IPS-NIHi7 (cell line): ENCODE measurements around the gene ZNF646.
A peak's percentile ranks its signal among the peaks of the same experiment; 100 is the strongest.
"Not testable (repeated sequence)": the region's sequence is repeated elsewhere in the genome, so short reads cannot be mapped to it uniquely, and the experiment has no call there.

Source experiments
- DNase-seq: peaks from one replicate; pipeline ENCODE4 v3.0.0; 2012; ENCODE audit warnings: mixed read lengths; ENCODE audit errors: extremely low spot score

ZNF646 gene

GRCh38 chr16:31084584-31085302 is 10.5 kb downstream of the ZNF646 start:
- no peak for DNase-seq

DNA sequence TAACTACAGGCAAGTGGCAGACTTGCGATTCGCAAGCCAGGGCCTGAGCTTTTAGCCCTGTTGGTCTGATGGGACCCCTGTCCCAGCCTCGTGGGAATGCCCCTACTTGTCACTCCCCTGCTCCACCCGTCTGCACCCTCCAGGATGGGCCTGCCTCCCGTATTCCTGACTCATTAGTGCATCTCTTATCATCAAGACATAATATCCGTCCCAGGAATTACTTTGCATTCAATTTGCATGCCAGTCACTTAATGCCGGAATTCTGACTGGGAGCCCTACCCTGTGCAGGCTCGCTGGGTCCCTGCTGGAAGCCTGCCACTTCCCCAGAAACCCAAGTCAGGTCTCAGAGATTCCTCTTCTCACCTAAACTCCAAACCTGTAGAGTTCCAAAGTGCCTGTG is 11.2 kb downstream of the ZNF646 start:
- no peak for DNase-seq

DNA sequence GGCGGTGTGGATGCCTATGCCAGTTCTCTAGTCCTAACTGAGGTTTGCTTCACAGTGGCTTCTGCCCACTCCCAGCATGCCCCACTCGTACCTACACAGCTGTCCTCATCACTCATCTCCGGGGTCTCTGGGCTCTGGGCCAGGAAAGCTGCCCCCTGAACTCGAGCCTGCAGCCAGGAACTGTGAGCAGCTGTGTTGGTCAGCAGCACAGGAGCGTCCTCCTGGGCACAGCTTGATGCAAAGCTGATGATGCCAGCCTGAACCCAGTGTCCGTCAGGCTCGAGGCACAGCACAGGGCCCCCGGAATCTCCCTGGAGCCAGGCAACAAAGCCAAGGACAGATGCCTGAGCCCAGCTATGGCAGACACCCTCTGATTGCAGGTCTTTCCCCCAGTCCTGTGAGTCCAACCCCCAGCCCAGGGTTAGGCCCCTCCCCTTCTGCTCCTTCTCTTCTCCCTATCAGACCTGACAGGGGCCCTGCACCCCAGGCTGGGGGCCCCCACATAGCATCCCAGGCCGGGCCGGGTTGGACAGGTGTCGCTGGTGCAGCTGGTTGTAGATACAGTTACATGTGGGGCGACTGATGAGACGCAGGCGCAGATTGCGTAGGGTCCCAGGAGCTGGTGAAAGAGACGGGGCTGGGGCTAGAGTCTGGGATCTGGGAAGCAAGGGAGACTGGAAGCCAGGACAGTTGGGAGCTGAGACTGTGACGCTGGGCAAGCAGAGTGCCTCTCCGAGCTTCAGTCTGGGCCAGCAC is 11.8 kb downstream of the ZNF646 start:
- no peak for DNase-seq

GRCh38 chr16:31086629-31086906 is 12.3 kb downstream of the ZNF646 start:
- no peak for DNase-seq

- DNase-seq: no peak
These were observed 13.3 kb downstream of the ZNF646 start for GRCh38 chr16:31087481-31087880.

GRCh38 chr16:31087971-31088370 is 13.7 kb downstream of the ZNF646 start:
- DNase-seq: no peak

GRCh38 chr16:31088459-31089183 is 14.4 kb downstream of the ZNF646 start, which contains the start of gene PRSS53:
Gene PRSS53, minus strand, starts transcription at chr16:31088943. Its CDS starts 134 bp downstream, at chr16:31088809.
- no peak for DNase-seq

DNA sequence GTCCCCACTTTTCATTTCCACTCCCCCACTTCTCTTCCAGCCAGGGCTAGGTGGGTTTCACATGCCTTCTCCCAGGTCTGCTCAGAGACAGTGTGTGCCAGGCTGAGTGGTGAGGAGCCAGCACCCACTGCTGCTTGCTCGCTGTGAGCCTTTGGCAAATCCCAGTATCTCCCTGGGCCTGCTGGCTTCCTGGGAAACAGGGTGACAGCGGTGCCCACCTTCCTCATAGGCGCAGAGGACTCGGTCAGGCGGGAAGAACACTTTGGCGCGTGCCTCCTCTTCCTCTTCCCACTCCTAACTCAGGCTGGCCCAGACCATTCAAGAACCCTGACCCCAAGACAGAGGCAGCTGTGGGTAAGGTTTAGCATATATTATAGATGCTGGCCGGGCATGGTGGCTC is 15.0 kb downstream of the ZNF646 start:
- DNase-seq: no peak

DNA sequence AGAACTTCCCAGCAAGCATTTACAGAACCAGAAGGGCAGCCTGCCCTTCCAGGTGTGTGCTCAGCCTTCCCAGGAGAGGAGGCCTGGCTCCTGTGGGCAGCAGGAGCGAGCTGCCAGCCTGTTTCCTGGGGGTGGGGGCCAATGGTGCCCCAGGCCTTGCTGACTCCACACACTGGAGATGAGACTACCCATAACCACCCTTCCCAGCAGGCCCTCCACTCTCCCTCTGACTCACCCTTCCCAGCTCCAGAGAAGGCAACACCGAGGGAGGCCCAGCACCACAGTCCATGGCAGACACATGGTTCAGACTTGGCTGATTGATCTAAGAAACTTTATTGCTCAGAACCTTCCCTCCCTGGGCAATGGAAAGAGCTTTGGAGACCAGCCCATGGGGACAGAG is 16.3 kb downstream of the ZNF646 start:
- no peak for DNase-seq

DNA sequence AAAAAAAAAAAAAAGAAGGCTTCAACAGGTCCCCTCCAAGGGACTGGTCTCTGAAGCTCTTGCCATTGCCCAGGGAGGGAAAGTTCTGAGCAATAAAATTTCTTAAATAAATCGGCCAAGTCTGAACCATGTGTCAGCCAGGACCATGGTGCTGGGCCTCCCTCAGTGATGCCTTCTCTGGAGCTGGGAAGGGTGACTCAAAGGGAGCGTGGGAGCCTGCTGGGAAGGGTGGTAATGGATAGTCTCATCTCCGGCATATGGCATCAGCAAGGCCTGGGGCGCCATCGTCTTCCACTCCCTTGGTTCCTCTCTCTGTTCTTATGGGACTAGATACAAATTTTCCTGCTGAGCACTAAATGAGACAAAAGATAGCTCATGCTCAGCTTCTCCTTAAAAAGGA is 18.1 kb downstream of the ZNF646 start:
- no peak for DNase-seq

- DNase-seq: peak; percentile 65
These were observed 19.0 kb downstream of the ZNF646 start for GRCh38 chr16:31093132-31093703.

DNA sequence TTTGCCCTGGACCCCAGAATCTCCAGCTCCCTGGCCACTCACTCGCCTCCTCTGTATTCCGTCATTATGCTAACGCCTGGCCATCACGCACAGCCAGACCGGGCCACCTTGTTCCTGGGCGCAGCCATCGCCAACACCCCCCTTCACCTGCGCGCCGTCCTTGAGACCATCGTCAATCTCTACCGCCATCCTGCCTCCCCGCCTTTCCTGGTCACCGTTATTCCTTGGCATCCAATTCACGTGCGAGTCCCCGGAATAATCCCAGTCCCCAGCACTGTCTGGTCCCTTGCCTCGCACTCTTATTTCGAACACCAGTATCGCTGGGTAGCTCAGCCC is 19.8 kb downstream of the ZNF646 start:
- no peak for DNase-seq

DNA sequence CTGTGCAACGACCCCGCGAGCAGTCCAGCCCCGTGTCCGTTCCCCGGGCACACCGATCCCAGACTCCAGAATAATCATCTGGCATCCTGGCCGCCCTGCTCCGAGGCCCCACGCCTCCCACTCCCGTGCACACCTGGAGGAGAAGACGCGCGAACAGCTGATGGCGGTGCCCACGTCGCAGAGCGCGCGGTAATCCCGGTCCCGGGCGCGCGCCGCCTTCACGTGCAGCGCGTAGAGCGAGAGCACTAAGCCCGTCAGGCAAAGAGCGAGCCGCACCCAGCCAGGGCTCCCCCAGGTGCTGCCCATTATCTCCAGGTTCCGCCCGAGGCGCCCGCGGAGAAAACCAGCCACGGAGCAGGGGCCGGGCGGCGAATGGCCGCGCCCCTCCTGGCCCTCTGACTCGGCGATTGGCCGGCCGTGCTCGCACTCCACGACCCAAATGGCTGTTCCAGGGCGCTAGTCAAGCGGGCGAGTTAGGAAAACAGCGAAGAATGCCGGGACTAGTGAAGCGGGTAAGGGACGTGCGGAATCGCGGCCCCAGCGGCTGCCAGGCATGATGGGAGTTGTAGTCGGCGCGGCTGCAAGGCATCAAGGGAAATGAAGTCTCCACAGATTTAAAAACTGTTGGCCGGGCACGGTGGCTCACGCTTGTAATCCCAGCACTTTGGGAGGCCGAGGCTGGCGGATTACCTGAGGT is 20.4 kb downstream of the ZNF646 start, which contains the start of gene VKORC1:
TSS of gene VKORC1 (minus strand) at position 374 of the 697 bp plus-strand sequence. CDS start at position 306, 68 bp downstream.
- DNase-seq: peak; percentile 95

DNA sequence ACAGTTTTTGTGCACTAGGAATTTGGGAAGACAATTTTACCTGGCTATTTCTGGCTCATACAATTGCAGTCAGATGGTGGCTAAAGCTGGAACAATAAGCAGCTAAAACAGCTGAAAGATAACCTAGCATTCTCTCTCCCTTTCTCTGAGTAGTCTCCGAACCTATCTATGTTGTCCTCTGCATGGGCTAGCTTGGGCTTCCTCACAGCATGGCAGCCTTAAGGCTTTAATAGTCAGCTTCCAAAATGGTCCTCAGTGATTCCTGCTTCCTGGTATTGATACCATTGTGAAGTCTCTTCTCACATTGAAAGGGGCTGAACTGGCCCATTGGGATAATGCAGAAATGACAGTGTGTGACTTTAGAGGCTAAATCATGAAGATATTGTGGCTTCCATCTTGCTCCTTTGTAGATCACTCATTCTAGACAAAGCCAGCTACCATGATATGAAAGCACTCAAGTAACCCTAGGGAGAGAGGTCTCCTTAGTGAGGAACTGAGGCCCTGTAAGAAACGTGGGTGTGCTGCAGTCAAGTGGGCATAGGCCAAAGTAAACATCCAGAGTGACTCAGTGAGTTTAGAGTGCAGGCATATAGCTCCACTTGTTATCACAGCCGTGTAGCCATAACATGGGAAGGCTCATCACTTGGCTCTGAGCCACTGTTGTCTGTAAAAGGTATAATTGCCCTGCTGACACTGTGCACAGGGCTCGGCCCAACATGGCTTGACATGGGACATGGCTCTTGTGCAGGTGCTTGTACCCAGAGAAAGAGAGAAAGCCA is 25.8 kb downstream of the ZNF646 start:
- DNase-seq: no peak

GRCh38 chr16:31100876-31101641 is 26.8 kb downstream of the ZNF646 start:
- DNase-seq: not testable (repeated sequence)

DNA sequence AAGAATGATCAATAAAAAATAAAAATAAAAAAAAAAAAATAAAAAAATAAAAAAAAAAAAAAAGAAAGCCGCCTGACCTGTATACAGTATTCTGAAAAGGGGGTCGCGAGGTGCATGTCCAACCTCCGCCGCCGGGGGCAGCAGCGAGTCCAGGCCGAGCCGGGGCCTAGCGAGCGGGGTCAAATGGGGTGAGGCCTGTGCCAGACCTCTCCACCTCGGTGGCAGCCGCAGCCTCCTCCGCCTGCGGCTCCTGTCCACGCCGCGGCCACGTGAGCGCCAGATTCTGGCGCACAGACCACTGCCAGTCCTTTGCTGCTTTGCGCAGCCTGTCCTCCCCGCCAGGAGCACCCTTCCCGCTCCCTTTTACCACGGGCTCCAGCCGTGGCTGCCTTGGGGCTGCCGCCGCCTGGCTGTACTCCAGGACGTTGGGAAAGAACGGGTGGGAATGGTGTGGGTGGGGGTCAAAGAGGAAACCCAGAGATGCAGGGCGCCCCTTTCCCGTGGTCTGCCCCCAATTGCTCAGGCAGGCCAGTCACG is 31.5 kb downstream of the ZNF646 start:
- DNase-seq: peak; percentile 84

DNA sequence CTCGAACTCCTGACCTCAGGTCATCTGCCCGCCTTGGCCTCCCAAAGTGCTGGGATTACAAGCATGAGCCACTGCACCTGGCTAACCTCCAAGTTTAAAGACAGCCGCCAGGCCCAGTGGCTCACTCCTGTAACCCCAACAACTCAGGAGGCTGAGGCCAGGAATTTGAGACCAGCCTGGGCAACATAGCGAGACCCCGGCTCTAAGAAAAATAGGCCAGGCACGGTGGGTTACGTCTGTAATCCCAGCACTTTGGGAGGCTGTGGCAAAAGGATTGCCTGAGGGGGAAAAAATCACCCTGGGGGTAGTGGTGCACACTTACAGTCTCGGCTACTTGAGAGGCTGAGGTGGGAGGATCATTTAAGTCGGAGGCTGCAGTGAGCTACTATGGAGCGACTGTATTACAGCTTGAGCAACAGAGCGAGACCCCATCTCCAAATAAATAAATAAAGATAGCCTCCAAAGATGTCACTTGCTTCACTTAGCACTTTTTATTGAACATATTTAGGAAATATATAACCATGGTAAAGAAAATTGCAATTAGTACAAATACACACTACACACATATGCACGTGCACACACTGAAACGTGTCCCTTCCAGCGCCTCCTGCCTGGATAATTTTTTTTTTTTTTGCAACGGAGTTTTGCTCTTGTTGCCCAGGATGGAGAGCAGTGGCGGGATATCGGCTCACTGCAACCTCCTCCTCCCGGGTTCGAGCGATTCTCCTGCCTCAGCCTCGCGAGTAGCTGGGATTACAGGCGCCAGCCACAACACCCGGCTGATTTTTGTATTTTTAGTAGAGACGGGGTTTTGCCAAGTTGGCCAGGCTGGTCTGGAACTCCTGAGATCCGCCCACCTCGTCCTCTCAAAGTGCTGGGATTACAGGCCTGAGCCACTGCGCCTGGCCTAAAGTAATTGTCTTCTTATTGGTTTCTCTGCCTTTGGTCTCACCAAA is 32.6 kb downstream of the ZNF646 start:
- DNase-seq: no peak

- no peak for DNase-seq
These were observed 33.2 kb downstream of the ZNF646 start for GRCh38 chr16:31107465-31107867.
